SK-N-SH treated with all-trans-retinoic acid at 6 μM for 48 hours (cell line): ENCODE results near the gene C18orf63.

ENCODE experiments used
- ATAC-seq: fragments of 200-7000 bp; cut with Tn5 transposase; 3 replicates; pipeline ENCODE4 v1.9.1; 2020; ENCODE audit warnings: mild to moderate bottlenecking, moderate library complexity
- ARNTL ChIP-seq: fragments of 450-650 bp; formaldehyde crosslinking; IDR thresholded peaks from 2 replicates; pipeline ENCODE4 v1.5.0; 2020; ENCODE audit warnings: low read depth, mild to moderate bottlenecking, moderate library complexity, borderline replicate concordance
- BACH2 ChIP-seq: fragments of 250-450 bp; sonication (Bioruptor Pico); IDR thresholded peaks from 2 replicates; pipeline ENCODE4 v1.9.0; 2021; ENCODE audit warnings: mild to moderate bottlenecking, borderline replicate concordance
- CREB5 ChIP-seq: fragments of 250-450 bp; sonication (Bioruptor Pico); IDR thresholded peaks from 2 replicates; pipeline ENCODE4 v1.5.1; 2020; ENCODE audit warnings: low read depth, mild to moderate bottlenecking, moderate library complexity
- CSDC2 ChIP-seq: fragments of 250-450 bp; sonication (Bioruptor Pico); IDR thresholded peaks from 2 replicates; pipeline ENCODE4 v1.5.0; 2020; ENCODE audit warnings: mild to moderate bottlenecking, moderate library complexity
- ESRRG ChIP-seq: fragments of 250-450 bp; sonication (Bioruptor Pico); IDR thresholded peaks from 2 replicates; pipeline ENCODE4 v1.6.1; 2021; ENCODE audit warnings: mild to moderate bottlenecking
- GLIS3 ChIP-seq: fragments of 250-450 bp; sonication (Bioruptor Pico); IDR thresholded peaks from 2 replicates; pipeline ENCODE4 v1.5.0; 2020; ENCODE audit warnings: mild to moderate bottlenecking, moderate library complexity
- ISL1 ChIP-seq: fragments of 250-450 bp; sonication (Bioruptor Pico); IDR thresholded peaks from 2 replicates; pipeline ENCODE4 v2.1.2; 2022; ENCODE audit warnings: mild to moderate bottlenecking, moderate library complexity
- OSR1 ChIP-seq: fragments of 250-450 bp; sonication (Bioruptor Pico); IDR thresholded peaks from 2 replicates; pipeline ENCODE4 v1.8.0; 2022; ENCODE audit warnings: moderate library complexity, mild to moderate bottlenecking, inconsistent platforms
- POU6F1 ChIP-seq: fragments of 250-450 bp; sonication (Bioruptor Pico); IDR thresholded peaks from 2 replicates; pipeline ENCODE4 v1.8.0; 2021; ENCODE audit warnings: low read depth, mild to moderate bottlenecking, moderate library complexity, borderline replicate concordance
- PPARA ChIP-seq: fragments of 250-450 bp; sonication (Bioruptor Pico); IDR thresholded peaks from 2 replicates; pipeline ENCODE4 v1.5.0; 2020; ENCODE audit warnings: mild to moderate bottlenecking, borderline replicate concordance
- RARB ChIP-seq: fragments of 250-450 bp; sonication (Bioruptor Pico); IDR thresholded peaks from 2 replicates; pipeline ENCODE4 v1.8.0; 2021; ENCODE audit warnings: mild to moderate bottlenecking, moderate library complexity
- SNAI2 ChIP-seq: fragments of 250-450 bp; sonication (Bioruptor Pico); IDR thresholded peaks from 2 replicates; pipeline ENCODE4 v1.5.0; 2020; ENCODE audit warnings: mild to moderate bottlenecking, moderate library complexity
- TCF4 ChIP-seq: fragments of 250-450 bp; sonication (Bioruptor Pico); IDR thresholded peaks from 2 replicates; pipeline ENCODE4 v1.8.0; 2021; ENCODE audit warnings: mild to moderate bottlenecking, moderate library complexity, borderline replicate concordance
- TOX ChIP-seq: fragments of 250-450 bp; sonication (Bioruptor Pico); IDR thresholded peaks from 2 replicates; pipeline ENCODE4 v1.8.0; 2021; ENCODE audit warnings: mild to moderate bottlenecking, moderate library complexity, borderline replicate concordance
- ZC3H10 ChIP-seq: fragments of 250-450 bp; sonication (Bioruptor Pico); IDR thresholded peaks from 2 replicates; pipeline ENCODE4 v1.5.1; 2021; ENCODE audit warnings: mild to moderate bottlenecking, moderate library complexity
- ZFP3 ChIP-seq: fragments of 250-450 bp; sonication (Bioruptor Pico); IDR thresholded peaks from 2 replicates; pipeline ENCODE4 v1.5.0; 2020; ENCODE audit warnings: mild to moderate bottlenecking, moderate library complexity
- ZFP30 ChIP-seq: fragments of 450-650 bp; formaldehyde crosslinking; IDR thresholded peaks from 2 replicates; pipeline ENCODE4 v1.5.0; 2022; ENCODE audit warnings: mild to moderate bottlenecking, moderate library complexity
- ZNF565 ChIP-seq: fragments of 450-650 bp; formaldehyde crosslinking; conservative IDR thresholded peaks from 2 replicates; pipeline ENCODE4 v1.5.0; 2020; ENCODE audit warnings: low read depth, mild to moderate bottlenecking, moderate library complexity
- ZNF8 ChIP-seq: fragments of 450-650 bp; formaldehyde crosslinking; IDR thresholded peaks from 2 replicates; pipeline ENCODE4 v1.5.0; 2020; ENCODE audit warnings: mild to moderate bottlenecking, moderate library complexity
- TF ChIP-seq, protein P1 (sequence below): fragments of 250-450 bp; sonication (Bioruptor Pico); IDR thresholded peaks from 2 replicates; pipeline ENCODE4 v1.5.0; 2020; ENCODE audit warnings: mild to moderate bottlenecking, moderate library complexity
- TF ChIP-seq, protein P2 (sequence below): fragments of 250-450 bp; sonication (Bioruptor Pico); IDR thresholded peaks from 2 replicates; pipeline ENCODE4 v1.8.0; 2020; ENCODE audit warnings: mild to moderate bottlenecking, moderate library complexity, borderline replicate concordance

Gene C18orf63

GRCh38 chr18:74337912-74338309 is 22.3 kb downstream of the C18orf63 start (continued):
- TF ChIP-seq, protein P1, sequence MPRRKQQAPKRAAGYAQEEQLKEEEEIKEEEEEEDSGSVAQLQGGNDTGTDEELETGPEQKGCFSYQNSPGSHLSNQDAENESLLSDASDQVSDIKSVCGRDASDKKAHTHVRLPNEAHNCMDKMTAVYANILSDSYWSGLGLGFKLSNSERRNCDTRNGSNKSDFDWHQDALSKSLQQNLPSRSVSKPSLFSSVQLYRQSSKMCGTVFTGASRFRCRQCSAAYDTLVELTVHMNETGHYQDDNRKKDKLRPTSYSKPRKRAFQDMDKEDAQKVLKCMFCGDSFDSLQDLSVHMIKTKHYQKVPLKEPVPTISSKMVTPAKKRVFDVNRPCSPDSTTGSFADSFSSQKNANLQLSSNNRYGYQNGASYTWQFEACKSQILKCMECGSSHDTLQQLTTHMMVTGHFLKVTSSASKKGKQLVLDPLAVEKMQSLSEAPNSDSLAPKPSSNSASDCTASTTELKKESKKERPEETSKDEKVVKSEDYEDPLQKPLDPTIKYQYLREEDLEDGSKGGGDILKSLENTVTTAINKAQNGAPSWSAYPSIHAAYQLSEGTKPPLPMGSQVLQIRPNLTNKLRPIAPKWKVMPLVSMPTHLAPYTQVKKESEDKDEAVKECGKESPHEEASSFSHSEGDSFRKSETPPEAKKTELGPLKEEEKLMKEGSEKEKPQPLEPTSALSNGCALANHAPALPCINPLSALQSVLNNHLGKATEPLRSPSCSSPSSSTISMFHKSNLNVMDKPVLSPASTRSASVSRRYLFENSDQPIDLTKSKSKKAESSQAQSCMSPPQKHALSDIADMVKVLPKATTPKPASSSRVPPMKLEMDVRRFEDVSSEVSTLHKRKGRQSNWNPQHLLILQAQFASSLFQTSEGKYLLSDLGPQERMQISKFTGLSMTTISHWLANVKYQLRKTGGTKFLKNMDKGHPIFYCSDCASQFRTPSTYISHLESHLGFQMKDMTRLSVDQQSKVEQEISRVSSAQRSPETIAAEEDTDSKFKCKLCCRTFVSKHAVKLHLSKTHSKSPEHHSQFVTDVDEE (CRISPR knock-in tag): no peak

DNA sequence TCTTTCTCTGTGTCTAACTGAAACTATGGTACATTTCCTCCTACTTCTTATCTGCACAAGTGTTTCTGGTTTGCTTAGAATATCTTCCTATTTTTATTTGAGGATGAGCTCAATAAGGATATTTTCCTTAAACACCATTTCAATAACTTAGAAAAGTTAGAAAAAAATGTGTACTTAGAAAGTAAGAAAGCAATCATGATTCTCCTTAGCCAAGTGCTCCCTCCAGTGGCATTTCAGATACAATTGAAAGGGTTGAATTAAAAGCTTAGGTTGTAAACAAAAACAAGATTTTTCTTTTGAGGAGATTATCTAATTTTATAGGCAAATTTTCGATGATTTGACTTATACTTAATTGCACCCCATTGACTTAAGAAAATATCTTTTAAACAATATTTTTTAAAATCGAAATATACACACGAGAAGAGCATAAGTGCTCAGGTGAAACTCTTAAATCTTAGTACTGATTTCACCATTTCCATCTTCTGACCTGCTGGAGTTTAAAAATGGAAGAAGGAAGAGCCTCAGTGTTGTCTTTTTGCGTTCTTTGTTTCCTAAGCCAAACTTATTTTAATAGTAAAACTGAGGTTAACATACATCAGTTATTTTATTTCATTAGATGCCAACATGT is 26.9 kb downstream of the C18orf63 start:
- ATAC-seq: peak; percentile 53; the same call in 1 of the 3 replicates
- TF ChIP-seq ZFP30 (CRISPR knock-in tag): no peak
- TF ChIP-seq SNAI2 (CRISPR knock-in tag): no peak
- TF ChIP-seq, protein P2, sequence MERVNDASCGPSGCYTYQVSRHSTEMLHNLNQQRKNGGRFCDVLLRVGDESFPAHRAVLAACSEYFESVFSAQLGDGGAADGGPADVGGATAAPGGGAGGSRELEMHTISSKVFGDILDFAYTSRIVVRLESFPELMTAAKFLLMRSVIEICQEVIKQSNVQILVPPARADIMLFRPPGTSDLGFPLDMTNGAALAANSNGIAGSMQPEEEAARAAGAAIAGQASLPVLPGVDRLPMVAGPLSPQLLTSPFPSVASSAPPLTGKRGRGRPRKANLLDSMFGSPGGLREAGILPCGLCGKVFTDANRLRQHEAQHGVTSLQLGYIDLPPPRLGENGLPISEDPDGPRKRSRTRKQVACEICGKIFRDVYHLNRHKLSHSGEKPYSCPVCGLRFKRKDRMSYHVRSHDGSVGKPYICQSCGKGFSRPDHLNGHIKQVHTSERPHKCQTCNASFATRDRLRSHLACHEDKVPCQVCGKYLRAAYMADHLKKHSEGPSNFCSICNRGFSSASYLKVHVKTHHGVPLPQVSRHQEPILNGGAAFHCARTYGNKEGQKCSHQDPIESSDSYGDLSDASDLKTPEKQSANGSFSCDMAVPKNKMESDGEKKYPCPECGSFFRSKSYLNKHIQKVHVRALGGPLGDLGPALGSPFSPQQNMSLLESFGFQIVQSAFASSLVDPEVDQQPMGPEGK (CRISPR knock-in tag): no peak
- TF ChIP-seq, protein P1 (CRISPR knock-in tag): no peak
- no peak for TF ChIP-seq CSDC2 (CRISPR knock-in tag)
- TF ChIP-seq ZFP3: no peak
- TF ChIP-seq TCF4 (CRISPR knock-in tag): no peak
- TF ChIP-seq GLIS3 (CRISPR knock-in tag): no peak
- TF ChIP-seq TOX (CRISPR knock-in tag): no peak
- TF ChIP-seq ZC3H10: no peak
- no peak for TF ChIP-seq ZNF8 (CRISPR knock-in tag)
- TF ChIP-seq RARB: no peak
- no peak for TF ChIP-seq BACH2 (CRISPR knock-in tag)
- no peak for TF ChIP-seq POU6F1
- no peak for TF ChIP-seq ARNTL (CRISPR knock-in tag)
- no peak for TF ChIP-seq ISL1 (CRISPR knock-in tag)
- TF ChIP-seq ZNF565 (CRISPR knock-in tag): no peak
- TF ChIP-seq, all 23 proteins: peak for 0

GRCh38 chr18:74346206-74346605 is 30.6 kb downstream of the C18orf63 start:
- ATAC-seq: no peak
- TF ChIP-seq ZNF565 (CRISPR knock-in tag) (no peak), OSR1 (CRISPR knock-in tag) (no peak), GLIS3 (CRISPR knock-in tag) (no peak), POU6F1 (no peak), ZFP30 (CRISPR knock-in tag) (no peak), CREB5 (no peak), TCF4 (CRISPR knock-in tag) (no peak), RARB (no peak), ZFP3 (no peak), ARNTL (CRISPR knock-in tag) (no peak), ESRRG (CRISPR knock-in tag) (no peak), PPARA (no peak), ISL1 (CRISPR knock-in tag) (no peak), SNAI2 (CRISPR knock-in tag) (no peak), ZNF8 (CRISPR knock-in tag) (no peak)
- TF ChIP-seq, protein P1 (CRISPR knock-in tag): no peak
